Measurements from ENCODE around the gene KRT2.

- TF ChIP-seq CTCF (IDR thresholded peaks at IDR 0.05) (no peak), EP300 (IDR thresholded peaks at IDR 0.05) (no peak), POLR2A (IDR thresholded peaks at IDR 0.05; ENCODE audit: low read depth) (no peak)
Measured at GRCh38 chr12:52682938-52683574, 31.0 kb upstream of the KRT2 start.

Measured in esophagus muscularis mucosa (tissue), 4 donors.